ENCODE data around the gene SCAPER.
A peak's percentile ranks its signal among the peaks of the same experiment; 100 is the strongest.

SCAPER gene

GRCh38 chr15:76912430-76912829, 7.3 kb upstream of the SCAPER start (continued):
- TF ChIP-seq ZNF488 (tag by site-specific recombination; IDR thresholded peaks at IDR 0.05) (no peak), ZNF701 (tag by site-specific recombination; IDR thresholded peaks at IDR 0.05) (no peak), GLIS2 (tag by site-specific recombination; IDR thresholded peaks at IDR 0.05) (no peak), ZNF529 (tag by site-specific recombination; IDR thresholded peaks at IDR 0.05; ENCODE audit: insufficient replicate concordance) (no peak), ZFP41 (tag by site-specific recombination; IDR thresholded peaks at IDR 0.05; ENCODE audit: borderline replicate concordance) (no peak), ZNF311 (tag by site-specific recombination; IDR thresholded peaks at IDR 0.05; ENCODE audit: borderline replicate concordance) (no peak), ZNF692 (tag by site-specific recombination; IDR thresholded peaks at IDR 0.05) (no peak), ZNF157 (tag by site-specific recombination; IDR thresholded peaks at IDR 0.05) (no peak)

- ChIA-PET POLR2A (interaction anchor here (2.8 kb wide), 1 partner anchor 25 kb away, joined by 16 read pairs; the partner anchor contains the start of gene RCN2), CTCF (interaction anchor here (0.7 to 1.7 kb wide), 4 partner anchors 11 to 128 kb away, joined by 3 to 4 read pairs (median 4); no protein-coding TSS in a partner anchor)
- Histone ChIP-seq H3K36me3 (ENCODE audit: control insufficient read depth in 2 of 2, insufficient read depth in 1 of 2, low read length in 2 of 2) (no peaks in the 10 kb centered on the region; a peak in 1 of 3 replicates), H3K4me1 (ENCODE audit: control insufficient read depth, insufficient read depth, low read length) (peaks cover 4% of the 10 kb centered on the region; the same call in 1 of the 2 replicates), H3K9me3 (ENCODE audit: control insufficient read depth, insufficient read depth, low read depth, low read length) (no peaks in the 10 kb centered on the region), H3K27ac (ENCODE audit: extremely low read depth, low read depth, low read length) (no peak overlapping the region), H3K4me3 (ENCODE audit: low read depth, low read length) (no peak overlapping the region)
- TF ChIP-seq ZNF664 (tag by site-specific recombination; IDR thresholded peaks at IDR 0.05) (peak; percentile 84), ZNF600 (tag by site-specific recombination; IDR thresholded peaks at IDR 0.05) (no peak)
Measured at GRCh38 chr15:76905855-76906254, 715 bp upstream of the SCAPER start.

GRCh38 chr15:76904461-76905012, 603 bp downstream of the SCAPER start:
- Histone ChIP-seq H3K27ac (ENCODE audit: extremely low read depth, low read depth, low read length) (peak overlapping the region; percentile 87), H3K9me3 (ENCODE audit: control insufficient read depth, insufficient read depth, low read depth, low read length) (no peaks in the 10 kb centered on the region), H3K4me1 (ENCODE audit: control insufficient read depth, insufficient read depth, low read length) (peaks cover 4% of the 10 kb centered on the region; the same call in 1 of the 2 replicates), H3K4me3 (ENCODE audit: low read depth, low read length) (peak overlapping the region; percentile 99), H3K36me3 (ENCODE audit: control insufficient read depth in 2 of 2, insufficient read depth in 1 of 2, low read length in 2 of 2) (no peaks in the 10 kb centered on the region; a peak in 1 of 3 replicates)
- ChIA-PET POLR2A (interaction anchor here (0.8 to 2.8 kb wide), 2 partner anchors 26 to 568 kb away, joined by 5 to 16 read pairs; partner anchors contain the start of genes ISL2 and RCN2), CTCF (interaction anchor here (0.6 to 1.5 kb wide), 5 partner anchors 10 to 131 kb away, joined by 3 to 6 read pairs (median 3); no protein-coding TSS in a partner anchor)
- 0 out of 2 replicates have a peak, but pooled peaks have one; percentile 52 for TF ChIP-seq ZFP37 (tag by site-specific recombination; IDR thresholded peaks at IDR 0.05)
- TF ChIP-seq HOXC10 (CRISPR knock-in tag; IDR thresholded peaks at IDR 0.05): 0 out of 2 replicates have a peak, but pooled peaks have one; percentile 35
- TF ChIP-seq HOXA7 (CRISPR knock-in tag; IDR thresholded peaks at IDR 0.05; ENCODE audit: borderline replicate concordance): no peak
- TF ChIP-seq FEZF1 (tag by site-specific recombination; IDR thresholded peaks at IDR 0.05): peak; percentile 4
- TF ChIP-seq ZFP69B (tag by site-specific recombination; IDR thresholded peaks at IDR 0.05): peak; percentile 92
- TF ChIP-seq ZNF394 (tag by site-specific recombination; IDR thresholded peaks at IDR 0.05; ENCODE audit: borderline replicate concordance): 0 out of 2 replicates have a peak, but pooled peaks have one; percentile 9
- TF ChIP-seq ZIC2 (tag by site-specific recombination; IDR thresholded peaks at IDR 0.05): peak; percentile 13; the same call in 1 of the 2 replicates
- TF ChIP-seq SCRT1 (tag by site-specific recombination; IDR thresholded peaks at IDR 0.05; ENCODE audit: borderline replicate concordance): peak; percentile 93
- 0 out of 2 replicates have a peak, but pooled peaks have one; percentile 20 for TF ChIP-seq ZNF366 (tag by site-specific recombination; conservative IDR thresholded peaks at IDR 0.05)
- no peak for TF ChIP-seq EGR2 (tag by site-specific recombination; IDR thresholded peaks at IDR 0.05; ENCODE audit: low read depth)
- TF ChIP-seq ZNF146 (tag by site-specific recombination; IDR thresholded peaks at IDR 0.05): 0 out of 2 replicates have a peak, but pooled peaks have one; percentile 5
- no peak for TF ChIP-seq ZNF16 (tag by site-specific recombination; IDR thresholded peaks at IDR 0.05; ENCODE audit: low read depth)
- TF ChIP-seq BCL6B (tag by site-specific recombination; IDR thresholded peaks at IDR 0.05): peak; percentile 92
- TF ChIP-seq SCRT2 (tag by site-specific recombination; IDR thresholded peaks at IDR 0.05): peak; percentile 96
- no peak for TF ChIP-seq MZF1 (tag by site-specific recombination; IDR thresholded peaks at IDR 0.05; ENCODE audit: borderline replicate concordance)
- peak; percentile 93 for TF ChIP-seq ZNF692 (tag by site-specific recombination; IDR thresholded peaks at IDR 0.05)
- no peak for TF ChIP-seq ZNF560 (tag by site-specific recombination; IDR thresholded peaks at IDR 0.05; ENCODE audit: borderline replicate concordance)
- TF ChIP-seq TCF7L2 (IDR thresholded peaks at IDR 0.05; ENCODE audit: borderline replicate concordance, low read depth, low read length): no peak
- TF ChIP-seq SP2 (tag by site-specific recombination; IDR thresholded peaks at IDR 0.05): no peak

Measured in HEK293 (cell line).